ENCODE measurements around the gene CABP7.

Gene CABP7

GRCh38 chr22:29773233-29773632, 53.4 kb downstream of the CABP7 start:
- DNase-seq (ENCODE audit: low read depth): no peak

GRCh38 chr22:29780220-29780619, 60.4 kb downstream of the CABP7 start:
- no peak for DNase-seq (ENCODE audit: low read depth)

- no peak for DNase-seq (ENCODE audit: low read depth)
Measured at GRCh38 chr22:29780748-29781676, 61.2 kb downstream of the CABP7 start.

Data from stimulated activated CD8-positive, alpha-beta memory T cell treated with anti-CD3 and anti-CD28 coated beads, Interleukin-15, amount 100 ng/mL, for 24 hours (primary cell).